Caco-2 (cell line): ENCODE results near the gene DDIAS. TPM values are rescaled to one million over a fixed set of nuclear protein-coding genes. Genes with fewer than 3 reads are reported as not detected.

Experiments
- BruUV-seq: library from RNA; stranded (reverse); fragments of 400-500 nt; replicated peaks from 2 replicates; lab custom pipeline; 2021; lab: Mats Ljungman, UMichigan
- CTCF ChIA-PET: fragments of 300-600 bp; sonication (Branson Sonifier 250); formaldehyde crosslinking; loops from one replicate; lab custom pipeline; 2022; ENCODE audit warnings: antibody characterized with exemption; lab: Charles Lee
- POLR2A ChIA-PET: fragments of 300-600 bp; sonication (Branson Sonifier 250); formaldehyde crosslinking; loops from one replicate; lab custom pipeline; 2022; ENCODE audit warnings: antibody characterized with exemption; lab: Charles Lee
- DNase-seq, 2 experiments: peaks; one replicate each; pipeline versions ENCODE4 v3.0.0 to v3.0.0-alpha.2; 2020 to 2022
- H3K27me3 ChIP-seq: replicated peaks from 2 replicates; pipeline ENCODE4 v1.6.0; 2011; ENCODE audit warnings: low read length; ENCODE audit not compliant: control insufficient read depth, insufficient read depth
- H3K36me3 ChIP-seq: 2 replicates; pipeline ENCODE4 v1.5.1; 2011; ENCODE audit warnings: low read length; ENCODE audit not compliant: control insufficient read depth, insufficient read depth
- H3K4me1 ChIP-seq: fragments of 250-450 bp; sonication (Bioruptor Pico); 2 replicates; pipeline ENCODE4 v1.5.1; 2020; ENCODE audit warnings: mild to moderate bottlenecking
- H3K4me3 ChIP-seq: 2 replicates; pipeline ENCODE4 v1.5.1; 2011; ENCODE audit warnings: low read depth, mild to moderate bottlenecking, control low read depth, low read length
- H3K9me3 ChIP-seq: fragments of 250-450 bp; sonication (Bioruptor Pico); 2 replicates; pipeline ENCODE4 v1.5.1; 2020; ENCODE audit warnings: mild to moderate bottlenecking, moderate library complexity
- H3K27ac Mint-ChIP-seq: one replicate; pipeline ENCODE4 v1.8.0; 2022; ENCODE audit warnings: mixed read lengths; ENCODE audit not compliant: unreplicated experiment
- H3K27me3 Mint-ChIP-seq: one replicate; pipeline ENCODE4 v1.8.0; 2022; ENCODE audit warnings: mixed read lengths; ENCODE audit not compliant: insufficient read depth, unreplicated experiment
- H3K36me3 Mint-ChIP-seq: one replicate; pipeline ENCODE4 v1.8.0; 2022; ENCODE audit warnings: mild to moderate bottlenecking, mixed read lengths; ENCODE audit not compliant: insufficient read depth, unreplicated experiment
- H3K4me1 Mint-ChIP-seq: one replicate; pipeline ENCODE4 v1.8.0; 2022; ENCODE audit warnings: low read depth, mixed read lengths; ENCODE audit not compliant: unreplicated experiment
- H3K4me3 Mint-ChIP-seq: one replicate; pipeline ENCODE4 v1.8.0; 2022; ENCODE audit warnings: mild to moderate bottlenecking, moderate library complexity, mixed read lengths; ENCODE audit not compliant: unreplicated experiment
- H3K9me3 Mint-ChIP-seq: one replicate; pipeline ENCODE4 v1.8.0; 2022; ENCODE audit warnings: mixed read lengths; ENCODE audit not compliant: unreplicated experiment
- CTCF ChIP-seq, 2 experiments: fragments of 200-600 bp in 1 of 2; IDR thresholded peaks; 1 replicate in 1 of 2; 2 replicates in 1 of 2; pipeline versions ENCODE4 v1.5.1 to v1.8.0; 2011 to 2022; ENCODE audit warnings: antibody characterized with exemption in 1 of 2, control low read depth in 1 of 2, inconsistent platforms in 1 of 2, low read depth in 1 of 2, low read length in 1 of 2, mild to moderate bottlenecking in 1 of 2, moderate library complexity in 1 of 2; ENCODE audit not compliant: insufficient read depth in 1 of 2, severe bottlenecking in 1 of 2, unreplicated experiment in 1 of 2
- intact Hi-C: fragments of 100-400 bp; cut with micrococcal nuclease; formaldehyde crosslinking; loops from one replicate; pipeline ENCODE4 v1.10.0; 2022; ENCODE audit not compliant: unreplicated experiment
- total RNA-seq: library from RNA; stranded (reverse); gene quantifications from 2 replicates; pipeline ENCODE4 v1.2.3, GENCODE V29; 2022

Gene DDIAS
- total RNA-seq, 1 experiment from 2014 or later = 22.0 TPM

DNA sequence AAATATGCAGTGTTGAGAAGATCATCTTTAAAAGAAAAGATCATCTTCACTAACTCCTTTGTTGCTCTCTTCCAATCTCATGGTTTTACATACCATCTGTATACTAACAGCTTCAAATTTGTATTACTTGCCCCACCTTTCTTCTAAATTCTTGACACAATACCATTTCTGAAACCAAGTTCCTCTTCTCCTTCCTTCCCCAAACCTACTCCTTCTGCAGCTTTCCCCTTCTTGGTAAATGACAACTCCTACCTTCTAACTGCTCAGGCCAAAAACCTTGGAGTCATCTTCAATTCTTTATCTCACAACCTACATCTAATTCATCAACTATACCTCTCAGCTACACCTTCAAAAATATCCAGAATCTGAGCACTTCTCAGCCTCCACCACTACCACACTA is 10.6 kb upstream of the DDIAS start:
- H3K9me3 ChIP-seq = no peaks in the 10 kb centered on the region
- ChIA-PET CTCF (interaction anchor here (0.6 to 1.6 kb wide), 2 partner anchors 9 to 25 kb away, joined by 3 to 4 read pairs; partner anchors contain the start of gene PRCP), POLR2A (interaction anchor here (3.6 kb wide), 1 partner anchor 10 kb away, joined by 15 read pairs; the partner anchor contains the start of gene PRCP)
- no peak overlapping the region for H3K27ac Mint-ChIP-seq
- BruUV-seq = no TSS peak
- H3K27me3 Mint-ChIP-seq = no peaks in the 10 kb centered on the region
- H3K4me3 Mint-ChIP-seq = no peak overlapping the region
- no peak for TF ChIP-seq CTCF (IDR thresholded peaks at IDR 0.05; ENCODE audit: insufficient read depth in 1 of 2, low read depth in 1 of 2, low read length in 1 of 2, severe bottlenecking in 1 of 2, unreplicated experiment in 1 of 2)
- no peaks in the 10 kb centered on the region for H3K36me3 Mint-ChIP-seq
- H3K4me1 Mint-ChIP-seq = peaks cover 14% of the 10 kb centered on the region
- intact Hi-C loops = no loop called here
- no peak for DNase-seq
- H3K4me1 ChIP-seq = peaks cover 8% of the 10 kb centered on the region; the same call in 1 of the 2 replicates
- H3K36me3 ChIP-seq = no peaks in the 10 kb centered on the region
- no peaks in the 10 kb centered on the region for H3K27me3 ChIP-seq
- H3K9me3 Mint-ChIP-seq = no peaks in the 10 kb centered on the region
- H3K4me3 ChIP-seq = no peak overlapping the region

- H3K9me3 Mint-ChIP-seq = no peaks in the 10 kb centered on the region
- peaks cover 25% of the 10 kb centered on the region for H3K4me1 Mint-ChIP-seq
- no peak for DNase-seq
- H3K4me3 Mint-ChIP-seq = no peak overlapping the region
- H3K36me3 Mint-ChIP-seq = no peaks in the 10 kb centered on the region
- TF ChIP-seq CTCF (IDR thresholded peaks at IDR 0.05; ENCODE audit: insufficient read depth in 1 of 2, low read depth in 1 of 2, low read length in 1 of 2, severe bottlenecking in 1 of 2, unreplicated experiment in 1 of 2) = no peak
- H3K27me3 ChIP-seq = no peaks in the 10 kb centered on the region
- POLR2A ChIA-PET = no interaction called here
- no TSS peak for BruUV-seq
- H3K36me3 ChIP-seq = no peaks in the 10 kb centered on the region
- intact Hi-C loops = no loop called here
- H3K9me3 ChIP-seq = no peaks in the 10 kb centered on the region
- H3K4me1 ChIP-seq = peaks cover 8% of the 10 kb centered on the region; the same call in 1 of the 2 replicates
- H3K4me3 ChIP-seq = no peak overlapping the region
- H3K27me3 Mint-ChIP-seq = no peaks in the 10 kb centered on the region
- CTCF ChIA-PET = no interaction called here
- no peak overlapping the region for H3K27ac Mint-ChIP-seq
Measured at GRCh38 chr11:82892611-82893169, 8.8 kb upstream of the DDIAS start.

GRCh38 chr11:82895437-82896091 is 6.0 kb upstream of the DDIAS start:
- Histone ChIP-seq H3K27me3 (no peaks in the 10 kb centered on the region), H3K4me1 (0 out of 2 replicates have a peak, but pooled peaks cover 4% of the 10 kb centered on the region), H3K4me3 (no peak overlapping the region), H3K9me3 (no peaks in the 10 kb centered on the region), H3K36me3 (no peaks in the 10 kb centered on the region)
- H3K36me3 Mint-ChIP-seq = peaks cover 3% of the 10 kb centered on the region
- no peaks in the 10 kb centered on the region for H3K27me3 Mint-ChIP-seq
- H3K4me3 Mint-ChIP-seq = no peak overlapping the region
- intact Hi-C loops = no loop called here
- BruUV-seq = no TSS peak
- H3K4me1 Mint-ChIP-seq = peaks cover 28% of the 10 kb centered on the region
- ChIA-PET POLR2A (no interaction called here), CTCF (no interaction called here)
- H3K27ac Mint-ChIP-seq = no peak overlapping the region
- no peaks in the 10 kb centered on the region for H3K9me3 Mint-ChIP-seq
- no peak for TF ChIP-seq CTCF (IDR thresholded peaks at IDR 0.05; ENCODE audit: insufficient read depth in 1 of 2, low read depth in 1 of 2, low read length in 1 of 2, severe bottlenecking in 1 of 2, unreplicated experiment in 1 of 2)
- no peak for DNase-seq
